Stomach (tissue), 19 donors: ENCODE measurements around the gene HNF1B. TPM values are rescaled to one million over a fixed set of nuclear protein-coding genes. Genes with fewer than 3 reads are reported as not detected.

Source experiments
- DNase-seq, 2 donors: peaks; one replicate each; pipeline versions ENCODE4 v3.0.0 to v3.0.0-alpha.2; 2013 to 2019
- H3K27ac ChIP-seq, 5 donors: fragments of 200-600 bp in 4 of 5; sonication (generic) in 4 of 5; one replicate each; pipeline ENCODE4 v1.5.1; 2013 to 2019; ENCODE audit warnings: mild to moderate bottlenecking in 1 of 5, moderate library complexity in 1 of 5
- H3K27me3 ChIP-seq, 3 donors: fragments of 200-600 bp; sonication (generic); one replicate each; pipeline ENCODE4 v1.5.1; 2017 to 2019; ENCODE audit warnings: mixed run types in 1 of 3
- H3K36me3 ChIP-seq, 4 donors: fragments of 200-600 bp; sonication (generic); 1 replicate in 3 of 4; 2 replicates in 1 of 4; pipeline ENCODE4 v1.5.1; 2016 to 2019
- H3K4me1 ChIP-seq, 4 donors: fragments of 200-600 bp; sonication (generic); one replicate each; pipeline ENCODE4 v1.5.1; 2016 to 2019
- H3K4me3 ChIP-seq, 4 donors: fragments of 200-600 bp; sonication (generic) in 3 of 4; one replicate each; pipeline ENCODE4 v1.5.1; 2016 to 2019; ENCODE audit warnings: mild to moderate bottlenecking in 1 of 4
- H3K9me3 ChIP-seq, 4 donors: fragments of 200-600 bp; sonication (generic); one replicate each; pipeline ENCODE4 v1.5.1; 2016 to 2019
- EP300 ChIP-seq: sonication (generic); formaldehyde crosslinking; IDR thresholded peaks from one replicate; pipeline ENCODE4 v1.6.1; 2017; ENCODE audit warnings: antibody characterized with exemption
- POLR2A ChIP-seq, 4 donors: fragments of 450-650 bp; IDR thresholded peaks; one replicate each; pipeline ENCODE4 v1.6.1; 2016; ENCODE audit warnings: antibody characterized with exemption in 4 of 4, control low read depth in 2 of 4, mild to moderate bottlenecking in 1 of 4, moderate library complexity in 1 of 4
- POLR2AphosphoS5 ChIP-seq, 3 donors: sonication (generic); formaldehyde crosslinking; IDR thresholded peaks; one replicate each; pipeline ENCODE4 v1.6.1; 2016; ENCODE audit warnings: antibody characterized with exemption in 3 of 3
- WGBS, 5 donors: extraction: QIAGEN DNeasy Blood & Tissue Kit in 3 of 5; methylation state at CpG; one replicate each; pipeline versions ENCODE4 v1.1.5 to v1.1.7; 2013 to 2018; 5-methylcytosine and 5-hydroxymethylcytosine counted together
- intact Hi-C: fragments of 100-400 bp; cut with DNase I; formaldehyde crosslinking; loops from one replicate; pipeline ENCODE4 v1.15.1; 2023; ENCODE audit warnings: low total_unique reads
- long read RNA-seq, 10 donors: transcript quantifications; one replicate each; lab custom pipeline, GENCODE V29; 2026
- polyA plus RNA-seq, 3 donors: library from polyadenylated mRNA; stranded (reverse); fragments of 200-250 nt; gene quantifications; one replicate each; pipeline ENCODE4 v1.2.3, GENCODE V29; 2013
- total RNA-seq, 5 donors: library from RNA; depleted of rRNA; stranded (reverse); fragments of >200 nt; gene quantifications; one replicate each; pipeline versions ENCODE4 v1.1.0 to v1.2.3, GENCODE V29; 2014 to 2016
- TF ChIP-seq, protein P1 (sequence below), 7 experiments: fragments of 450-650 bp in 4 of 7; fragments of 200-600 bp in 3 of 7; sonication (generic) in 3 of 7; IDR thresholded peaks; one replicate each; pipeline ENCODE4 v1.5.1; 2016 to 2019; ENCODE audit warnings: antibody characterized with exemption in 7 of 7, control low read depth in 2 of 7, mild to moderate bottlenecking in 1 of 7
- donor health status: healthy with polysubstance abuse.
- donor health status: Bipolar disorder and iron deficiency.
- donor health status: healthy.

HNF1B gene, protein sequence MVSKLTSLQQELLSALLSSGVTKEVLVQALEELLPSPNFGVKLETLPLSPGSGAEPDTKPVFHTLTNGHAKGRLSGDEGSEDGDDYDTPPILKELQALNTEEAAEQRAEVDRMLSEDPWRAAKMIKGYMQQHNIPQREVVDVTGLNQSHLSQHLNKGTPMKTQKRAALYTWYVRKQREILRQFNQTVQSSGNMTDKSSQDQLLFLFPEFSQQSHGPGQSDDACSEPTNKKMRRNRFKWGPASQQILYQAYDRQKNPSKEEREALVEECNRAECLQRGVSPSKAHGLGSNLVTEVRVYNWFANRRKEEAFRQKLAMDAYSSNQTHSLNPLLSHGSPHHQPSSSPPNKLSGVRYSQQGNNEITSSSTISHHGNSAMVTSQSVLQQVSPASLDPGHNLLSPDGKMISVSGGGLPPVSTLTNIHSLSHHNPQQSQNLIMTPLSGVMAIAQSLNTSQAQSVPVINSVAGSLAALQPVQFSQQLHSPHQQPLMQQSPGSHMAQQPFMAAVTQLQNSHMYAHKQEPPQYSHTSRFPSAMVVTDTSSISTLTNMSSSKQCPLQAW
- 10 to 100 TPM in 2 of 5 donors, 1 to 10 TPM in 2, under 1 TPM in 1; 0.58 to 19.2 (median 7.7) TPM for total RNA-seq
- 1 to 10 TPM; 4.4 to 7.3 (median 6.7) TPM for polyA plus RNA-seq
- long read RNA-seq, donor 1, partial matches to known transcripts = 0 of 2 reads
- long read RNA-seq, donor 1, other reads (novel, unspliced or antisense) = 0 of 2 reads
- long read RNA-seq, donor 2, partial matches to known transcripts = 0 of 2 reads
- long read RNA-seq, donor 2, other reads (novel, unspliced or antisense) = 0 of 2 reads
- long read RNA-seq, donor 3 = 0 reads
- long read RNA-seq, donor 4 = 0 reads
- long read RNA-seq, donor 5, partial matches to known transcripts = 0 of 1 reads
- long read RNA-seq, donor 5, other reads (novel, unspliced or antisense) = 0 of 1 reads
- long read RNA-seq, donor 6, partial matches to known transcripts = 0 of 4 reads
- long read RNA-seq, donor 6, other reads (novel, unspliced or antisense) = 0 of 4 reads
- long read RNA-seq, donor 7 = 0 reads
- long read RNA-seq, donor 8 = 0 reads
- long read RNA-seq, donor 9 = 0 reads
- long read RNA-seq, donor 10, partial matches to known transcripts = 0 of 1 reads
- long read RNA-seq, donor 10, other reads (novel, unspliced or antisense) = 0 of 1 reads

DNA sequence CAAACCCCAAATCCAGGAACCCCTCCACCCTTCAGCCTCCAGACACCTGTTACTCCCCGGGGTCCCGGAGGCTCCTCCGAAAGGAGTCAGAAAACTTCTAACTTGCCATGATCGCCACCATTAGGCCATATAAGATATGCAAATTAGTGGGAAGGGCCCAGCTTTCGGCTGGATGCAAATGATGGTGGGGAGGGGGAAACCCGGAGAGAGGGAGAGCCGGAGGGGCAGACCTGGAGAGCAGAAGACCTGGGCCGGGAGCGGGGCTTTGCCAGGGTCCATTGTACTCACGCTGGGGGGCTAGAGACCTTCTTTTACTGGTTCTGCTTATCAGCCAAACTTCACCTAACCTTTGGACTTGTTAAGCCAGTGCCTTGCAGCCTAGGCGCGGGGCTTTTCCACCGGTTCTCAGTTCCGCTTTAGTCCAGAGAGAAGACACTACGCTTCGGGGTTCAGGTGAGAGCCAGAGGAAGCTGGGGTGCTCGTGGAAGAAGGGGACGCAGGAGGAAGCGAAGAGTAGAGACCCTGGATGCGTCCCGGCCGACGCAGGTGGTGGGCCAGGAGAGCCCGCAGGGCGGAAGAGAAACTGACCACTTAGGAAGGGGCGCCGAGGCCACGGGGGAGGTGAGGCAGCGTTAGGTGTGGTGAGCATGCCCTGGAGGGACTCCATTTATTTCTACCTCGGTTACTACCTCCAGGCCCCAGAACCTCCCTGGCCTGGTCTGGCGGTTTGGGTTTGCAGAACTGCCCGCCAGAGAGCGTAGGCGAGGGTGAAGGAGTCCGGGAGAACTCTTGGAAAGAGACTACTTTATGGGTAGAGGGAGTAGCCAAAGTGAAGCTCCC lies at the start of gene HNF1B:
TSS of gene HNF1B (minus strand) at position 99 of the 840 bp plus-strand sequence. CDS start 175 bp downstream, outside the sequence.
- peaks cover 34 to 57% (median 44%) of the 10 kb centered on the region in 4 donors for H3K4me1 ChIP-seq
- H3K27ac ChIP-seq = peak within 1 kb of the TSS; percentile 87 to 93 (median 89)
- no peaks in the 10 kb centered on the region for H3K36me3 ChIP-seq
- H3K9me3 ChIP-seq = no peaks in the 10 kb centered on the region
- TF ChIP-seq POLR2AphosphoS5 (IDR thresholded peaks at IDR 0.05) (peak in 2 of 3 donors; percentile 33 to 34), POLR2A (IDR thresholded peaks at IDR 0.05) (no peak)
- peak; percentile 75 to 85 for DNase-seq
- intact Hi-C loops = no loop called here
- peak within 1 kb of the TSS; percentile 45 to 54 (median 48) for H3K4me3 ChIP-seq
- WGBS, 5 donors = 2 to 7% (median 5%) methylated on average over 35 of the region's 35 CpGs
- H3K27me3 ChIP-seq = peaks cover 7 to 78% (median 55%) of the 10 kb centered on the region in 3 donors

GRCh38 chr17:37792787-37793186 lies 47.9 kb upstream of the HNF1B start:
- intact Hi-C loops = no loop called here
- WGBS, 5 donors = 62 to 80% (median 78%) methylated on average over 2 of the region's 2 CpGs
- Histone ChIP-seq H3K9me3 (no peaks in the 10 kb centered on the region), H3K4me3 (no peak overlapping the region), H3K27ac (no peak overlapping the region), H3K27me3 (peaks cover 0 to 37% (median 0%) of the 10 kb centered on the region in 3 donors), H3K4me1 (no peaks in the 10 kb centered on the region), H3K36me3 (no peaks in the 10 kb centered on the region)
- no peak for TF ChIP-seq EP300
- TF ChIP-seq, protein P1, sequence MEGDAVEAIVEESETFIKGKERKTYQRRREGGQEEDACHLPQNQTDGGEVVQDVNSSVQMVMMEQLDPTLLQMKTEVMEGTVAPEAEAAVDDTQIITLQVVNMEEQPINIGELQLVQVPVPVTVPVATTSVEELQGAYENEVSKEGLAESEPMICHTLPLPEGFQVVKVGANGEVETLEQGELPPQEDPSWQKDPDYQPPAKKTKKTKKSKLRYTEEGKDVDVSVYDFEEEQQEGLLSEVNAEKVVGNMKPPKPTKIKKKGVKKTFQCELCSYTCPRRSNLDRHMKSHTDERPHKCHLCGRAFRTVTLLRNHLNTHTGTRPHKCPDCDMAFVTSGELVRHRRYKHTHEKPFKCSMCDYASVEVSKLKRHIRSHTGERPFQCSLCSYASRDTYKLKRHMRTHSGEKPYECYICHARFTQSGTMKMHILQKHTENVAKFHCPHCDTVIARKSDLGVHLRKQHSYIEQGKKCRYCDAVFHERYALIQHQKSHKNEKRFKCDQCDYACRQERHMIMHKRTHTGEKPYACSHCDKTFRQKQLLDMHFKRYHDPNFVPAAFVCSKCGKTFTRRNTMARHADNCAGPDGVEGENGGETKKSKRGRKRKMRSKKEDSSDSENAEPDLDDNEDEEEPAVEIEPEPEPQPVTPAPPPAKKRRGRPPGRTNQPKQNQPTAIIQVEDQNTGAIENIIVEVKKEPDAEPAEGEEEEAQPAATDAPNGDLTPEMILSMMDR (IDR thresholded peaks at IDR 0.05) = no peak
- TF ChIP-seq POLR2A (IDR thresholded peaks at IDR 0.05) = no peak
- TF ChIP-seq POLR2AphosphoS5 (IDR thresholded peaks at IDR 0.05) = no peak
- DNase-seq = no peak

- intact Hi-C loops = no loop called here
- TF ChIP-seq POLR2AphosphoS5 (IDR thresholded peaks at IDR 0.05) = no peak
- TF ChIP-seq, protein P1 (IDR thresholded peaks at IDR 0.05) = peak in 3 of 7 experiments; percentile 23 to 40 (median 37)
- H3K36me3 ChIP-seq = no peaks in the 10 kb centered on the region
- H3K27me3 ChIP-seq = peaks cover 0 to 37% (median 0%) of the 10 kb centered on the region in 3 donors
- no peak overlapping the region for H3K4me3 ChIP-seq
- H3K27ac ChIP-seq = no peak overlapping the region
- peaks cover 0 to 9% (median 9%) of the 10 kb centered on the region in 4 donors for H3K4me1 ChIP-seq
- peak; percentile 30 to 35 for DNase-seq
- WGBS, 5 donors = 61 to 67% (median 65%) methylated on average over 19 of the region's 19 CpGs
- no peaks in the 10 kb centered on the region for H3K9me3 ChIP-seq
Observed at GRCh38 chr17:37791447-37792399, 46.9 kb upstream of the HNF1B start.
